ENCODE measurements around the gene TIGD4.

- TF ChIP-seq FOXA2 (IDR thresholded peaks at IDR 0.05), result no peak
- no peak for TF ChIP-seq CTCF (IDR thresholded peaks at IDR 0.05; ENCODE audit: low read depth, low read length, missing input control)
- TF ChIP-seq RAD21 (IDR thresholded peaks at IDR 0.05), result no peak
- TF ChIP-seq HNF4A (conservative IDR thresholded peaks at IDR 0.05), result no peak
- no peak for TF ChIP-seq ATF3 (IDR thresholded peaks at IDR 0.05)
- no peak for TF ChIP-seq REST (IDR thresholded peaks at IDR 0.05)
- TF ChIP-seq HNF4G (IDR thresholded peaks at IDR 0.05), result no peak
- TF ChIP-seq JUND (IDR thresholded peaks at IDR 0.05), result no peak
- TF ChIP-seq EGR1 (IDR thresholded peaks at IDR 0.05; ENCODE audit: low read depth in 2 of 2), result no peak
- TF ChIP-seq TAF1 (conservative IDR thresholded peaks at IDR 0.05), result no peak
These were observed 6.2 kb downstream of the TIGD4 start for GRCh38 chr4:152773339-152773738.
